GM18858 (cell line): ENCODE data around the gene PPID.
"Not testable (repeated sequence)": the region's sequence is repeated elsewhere in the genome, so short reads cannot be mapped to it uniquely, and the experiment has no call there.

Source experiments
- ATAC-seq: cut with Tn5 transposase; IDR thresholded peaks from one replicate; pipeline ENCODE4 v1.9.1; 2021; ENCODE audit not compliant: unreplicated experiment

PPID gene

DNA sequence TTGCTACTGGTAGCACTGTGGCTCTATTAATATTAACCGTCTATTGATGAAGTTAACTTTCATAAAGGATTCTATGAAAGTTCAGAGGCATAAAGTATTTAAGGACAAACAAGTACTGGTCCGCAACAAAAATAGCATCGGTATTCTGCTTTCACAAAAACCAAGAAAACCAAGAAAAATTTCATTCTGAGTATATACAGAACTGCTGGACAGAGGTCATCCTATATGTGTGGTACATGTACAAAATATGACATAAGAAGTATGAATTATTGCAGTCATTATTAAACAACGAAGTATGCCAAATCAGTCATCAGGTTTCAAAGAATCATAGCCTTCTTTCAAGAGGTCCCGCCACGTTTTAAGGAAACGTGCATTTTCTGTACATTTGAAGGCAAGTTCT is 53.9 kb downstream of the PPID start:
- ATAC-seq: no peak

DNA sequence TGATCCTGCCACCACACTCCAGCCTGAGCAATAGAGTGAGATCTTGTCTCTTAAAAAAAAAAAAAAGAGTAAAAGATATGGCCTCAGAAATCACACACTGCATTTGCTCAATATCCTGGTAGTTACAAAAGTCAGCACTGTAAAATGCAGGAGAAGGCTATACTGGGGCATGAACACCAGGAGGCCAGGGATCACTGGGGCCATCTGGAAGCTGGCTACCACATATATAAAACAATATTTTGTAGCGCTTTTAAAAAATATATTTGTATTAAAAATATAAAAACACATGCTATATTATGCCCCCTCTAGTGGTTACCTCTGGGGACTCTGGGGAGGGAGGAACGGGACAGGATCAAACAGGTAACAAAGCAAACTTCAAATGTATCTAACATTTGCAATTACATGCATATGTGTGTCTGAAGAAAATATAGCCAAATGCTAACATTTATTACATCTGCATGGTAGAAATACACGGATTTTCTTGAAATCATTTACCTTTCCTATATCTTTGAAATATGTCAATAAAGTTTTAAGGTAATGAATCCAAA is 55.5 kb downstream of the PPID start:
- ATAC-seq: no peak

GRCh38 chr4:158666892-158667291 is 56.3 kb downstream of the PPID start:
- ATAC-seq: no peak

- no peak for ATAC-seq
Measured at GRCh38 chr4:158664806-158665205, 58.4 kb downstream of the PPID start.

DNA sequence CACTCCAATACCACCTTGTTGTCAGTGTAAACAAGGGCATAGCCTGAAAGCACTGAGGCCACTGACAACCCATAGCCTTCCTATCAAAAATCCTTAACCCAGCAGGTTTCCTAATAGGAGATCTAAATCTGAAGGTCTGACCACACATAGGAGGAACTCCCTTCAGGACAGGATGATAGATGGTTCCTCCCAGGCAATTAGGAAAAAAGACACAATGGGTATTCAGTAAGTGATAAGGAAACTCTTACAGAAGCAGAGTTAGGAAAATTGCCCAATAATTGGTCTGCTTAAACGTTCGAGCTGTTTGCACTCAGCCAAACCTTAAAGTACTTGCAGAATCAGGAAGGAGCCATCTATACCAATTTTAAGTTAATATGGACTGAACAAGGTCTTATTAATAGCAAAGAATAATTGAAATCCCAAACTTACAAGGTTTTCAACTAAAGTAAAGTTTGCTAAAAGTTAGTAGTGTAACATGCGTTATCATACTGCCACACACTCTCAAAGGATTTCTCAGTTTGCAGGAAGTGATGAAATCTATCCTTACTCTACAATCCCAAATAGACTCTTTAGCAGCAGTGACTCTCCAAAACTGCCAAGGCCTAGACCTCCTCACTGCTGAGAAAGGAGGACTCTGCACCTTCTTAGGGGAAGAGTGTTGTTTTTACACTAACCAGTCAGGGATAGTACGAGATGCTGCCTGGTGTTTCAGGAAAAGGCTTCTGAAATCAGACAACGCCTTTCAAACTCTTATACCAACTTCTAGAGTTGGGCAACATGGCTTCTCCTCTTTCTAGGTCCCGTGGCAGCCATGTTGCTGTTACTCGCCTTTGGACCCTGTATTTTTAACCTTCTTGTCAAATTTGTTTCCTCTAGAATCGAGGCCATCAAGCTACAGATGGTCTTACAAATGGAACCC is 59.2 kb downstream of the PPID start:
- ATAC-seq: not testable (repeated sequence)

DNA sequence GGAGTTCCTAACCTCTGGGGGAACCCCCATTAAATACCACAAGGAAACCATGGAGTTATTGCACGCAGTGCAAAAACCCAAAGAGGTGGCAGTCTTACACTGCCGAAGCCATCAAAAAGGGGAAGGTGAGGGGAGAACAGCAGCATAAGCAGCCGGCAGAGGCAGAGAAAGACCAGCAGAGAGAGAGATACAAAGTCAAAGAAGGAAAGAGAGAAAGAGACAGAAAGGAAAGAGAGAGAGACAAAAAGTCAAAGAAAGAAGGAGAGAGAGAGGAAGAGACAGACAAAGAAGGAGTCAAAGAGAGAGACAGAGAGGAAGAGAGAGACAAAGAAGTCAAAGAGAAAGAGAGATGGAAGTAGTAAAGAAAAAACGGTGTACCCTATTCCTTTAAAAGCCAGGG is 59.9 kb downstream of the PPID start:
- not testable (repeated sequence) for ATAC-seq
